Esophagus muscularis mucosa (tissue), 4 donors: Measurements from ENCODE around the gene SIX3. TPM values are rescaled to one million over a fixed set of nuclear protein-coding genes. Genes with fewer than 3 reads are reported as not detected.
A peak's percentile ranks its signal among the peaks of the same experiment; 100 is the strongest.

Experiments
- DNase-seq: peaks from one replicate; pipeline ENCODE4 v3.0.0-alpha.2; 2017; ENCODE audit errors: extremely low spot score
- H3K27ac ChIP-seq, 4 donors: fragments of 200-600 bp; sonication (generic); replicated peaks in 1 of 4; 1 replicate in 3 of 4; 2 replicates in 1 of 4; pipeline ENCODE4 v1.5.1; 2016 to 2019; ENCODE audit warnings: mild to moderate bottlenecking in 1 of 4
- H3K27me3 ChIP-seq, 4 donors: fragments of 200-600 bp; sonication (generic); one replicate each; pipeline versions ENCODE4 v1.5.1 to v1.6.0; 2016 to 2019
- H3K36me3 ChIP-seq, 4 donors: fragments of 200-600 bp; sonication (generic); one replicate each; pipeline ENCODE4 v1.5.1; 2016 to 2019
- H3K4me1 ChIP-seq, 4 donors: fragments of 200-600 bp; sonication (generic); one replicate each; pipeline ENCODE4 v1.5.1; 2016 to 2019
- H3K4me3 ChIP-seq, 4 donors: fragments of 200-600 bp; sonication (generic); 1 replicate in 2 of 4; 2 replicates in 2 of 4; pipeline ENCODE4 v1.5.1; 2016 to 2019; ENCODE audit warnings: mild to moderate bottlenecking in 4 of 4, moderate library complexity in 1 of 4
- H3K9me3 ChIP-seq, 4 donors: fragments of 200-600 bp; sonication (generic); 1 replicate in 3 of 4; 2 replicates in 1 of 4; pipeline ENCODE4 v1.5.1; 2016 to 2019
- EP300 ChIP-seq: sonication (generic); formaldehyde crosslinking; IDR thresholded peaks from one replicate; pipeline ENCODE4 v1.6.1; 2017; ENCODE audit warnings: antibody characterized with exemption
- POLR2A ChIP-seq: fragments of 450-650 bp; IDR thresholded peaks from one replicate; pipeline ENCODE4 v1.6.1; 2017; ENCODE audit warnings: antibody characterized with exemption, moderate library complexity, mild to moderate bottlenecking, low read depth
- POLR2AphosphoS5 ChIP-seq, 2 donors: sonication (generic); formaldehyde crosslinking; IDR thresholded peaks; one replicate each; pipeline ENCODE4 v1.6.1; 2017; ENCODE audit warnings: antibody characterized with exemption in 2 of 2
- WGBS: methylation state at CpG from one replicate; pipeline ENCODE4 v1.1.5; 2018; 5-methylcytosine and 5-hydroxymethylcytosine counted together
- intact Hi-C: fragments of 100-400 bp; cut with DNase I; formaldehyde crosslinking; loops from one replicate; pipeline ENCODE4 v1.15.1; 2023
- total RNA-seq, 4 donors: library from RNA; depleted of rRNA; stranded (reverse); fragments of >200 nt; gene quantifications; one replicate each; pipeline versions ENCODE4 v1.1.0 to v1.2.1, GENCODE V29; 2016
- TF ChIP-seq, protein P1 (sequence below), 3 experiments: fragments of 200-600 bp in 2 of 3; fragments of 450-650 bp in 1 of 3; sonication (generic) in 2 of 3; IDR thresholded peaks; one replicate each; pipeline ENCODE4 v1.5.1; 2017 to 2019; ENCODE audit warnings: antibody characterized with exemption in 3 of 3, mild to moderate bottlenecking in 2 of 3, moderate library complexity in 1 of 3

SIX3 gene
- total RNA-seq, 4 donors from 2014 or later: 0.11 to 0.42 (median 0.18) TPM

DNA sequence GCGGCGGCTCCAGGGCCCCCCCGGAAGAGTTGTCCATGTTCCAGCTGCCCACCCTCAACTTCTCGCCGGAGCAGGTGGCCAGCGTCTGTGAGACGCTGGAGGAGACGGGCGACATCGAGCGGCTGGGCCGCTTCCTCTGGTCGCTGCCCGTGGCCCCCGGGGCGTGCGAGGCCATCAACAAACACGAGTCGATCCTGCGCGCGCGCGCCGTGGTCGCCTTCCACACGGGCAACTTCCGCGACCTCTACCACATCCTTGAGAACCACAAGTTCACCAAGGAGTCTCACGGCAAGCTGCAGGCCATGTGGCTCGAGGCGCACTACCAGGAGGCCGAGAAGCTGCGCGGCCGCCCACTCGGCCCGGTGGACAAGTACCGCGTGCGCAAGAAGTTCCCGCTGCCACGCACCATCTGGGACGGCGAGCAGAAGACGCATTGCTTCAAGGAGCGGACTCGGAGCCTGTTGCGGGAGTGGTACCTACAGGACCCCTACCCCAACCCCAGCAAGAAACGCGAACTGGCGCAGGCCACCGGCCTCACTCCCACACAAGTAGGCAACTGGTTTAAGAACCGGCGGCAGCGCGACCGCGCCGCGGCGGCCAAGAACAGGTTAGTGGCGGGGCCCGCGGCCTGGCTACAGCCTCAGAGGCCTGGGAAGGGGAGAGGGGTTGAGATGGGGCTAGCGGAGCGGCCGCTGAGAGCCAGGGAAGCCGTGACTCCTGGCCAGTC is 965 bp downstream of the SIX3 start:
- H3K27me3 ChIP-seq: peaks cover 11 to 100% (median 72%) of the 10 kb centered on the region in 4 donors
- peaks cover 38 to 72% (median 63%) of the 10 kb centered on the region in 4 donors for H3K4me1 ChIP-seq
- H3K9me3 ChIP-seq: no peaks in the 10 kb centered on the region
- H3K36me3 ChIP-seq: no peaks in the 10 kb centered on the region
- 5% methylated on average over 54 of the region's 69 CpGs for WGBS
- TF ChIP-seq POLR2A: no peak
- no peak for TF ChIP-seq POLR2AphosphoS5 (IDR thresholded peaks at IDR 0.05)
- TF ChIP-seq, protein P1, sequence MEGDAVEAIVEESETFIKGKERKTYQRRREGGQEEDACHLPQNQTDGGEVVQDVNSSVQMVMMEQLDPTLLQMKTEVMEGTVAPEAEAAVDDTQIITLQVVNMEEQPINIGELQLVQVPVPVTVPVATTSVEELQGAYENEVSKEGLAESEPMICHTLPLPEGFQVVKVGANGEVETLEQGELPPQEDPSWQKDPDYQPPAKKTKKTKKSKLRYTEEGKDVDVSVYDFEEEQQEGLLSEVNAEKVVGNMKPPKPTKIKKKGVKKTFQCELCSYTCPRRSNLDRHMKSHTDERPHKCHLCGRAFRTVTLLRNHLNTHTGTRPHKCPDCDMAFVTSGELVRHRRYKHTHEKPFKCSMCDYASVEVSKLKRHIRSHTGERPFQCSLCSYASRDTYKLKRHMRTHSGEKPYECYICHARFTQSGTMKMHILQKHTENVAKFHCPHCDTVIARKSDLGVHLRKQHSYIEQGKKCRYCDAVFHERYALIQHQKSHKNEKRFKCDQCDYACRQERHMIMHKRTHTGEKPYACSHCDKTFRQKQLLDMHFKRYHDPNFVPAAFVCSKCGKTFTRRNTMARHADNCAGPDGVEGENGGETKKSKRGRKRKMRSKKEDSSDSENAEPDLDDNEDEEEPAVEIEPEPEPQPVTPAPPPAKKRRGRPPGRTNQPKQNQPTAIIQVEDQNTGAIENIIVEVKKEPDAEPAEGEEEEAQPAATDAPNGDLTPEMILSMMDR (IDR thresholded peaks at IDR 0.05): no peak
- TF ChIP-seq EP300: no peak
- DNase-seq: no peak
- intact Hi-C loops: no loop called here
- peak overlapping the region; percentile 25 to 54 (median 42) for H3K4me3 ChIP-seq
- H3K27ac ChIP-seq: no peak overlapping the region

- TF ChIP-seq POLR2A (no peak), POLR2AphosphoS5 (IDR thresholded peaks at IDR 0.05) (no peak), EP300 (no peak)
- TF ChIP-seq, protein P1 (IDR thresholded peaks at IDR 0.05): no peak
- intact Hi-C loops: no loop called here
- H3K4me1 ChIP-seq: peaks cover 33 to 65% (median 56%) of the 10 kb centered on the region in 4 donors
- DNase-seq: no peak
- peaks cover 11 to 100% (median 65%) of the 10 kb centered on the region in 4 donors for H3K27me3 ChIP-seq
- H3K36me3 ChIP-seq: no peaks in the 10 kb centered on the region
- no peaks in the 10 kb centered on the region for H3K9me3 ChIP-seq
- 46% methylated on average over 20 of the region's 36 CpGs for WGBS
- no peak overlapping the region for H3K27ac ChIP-seq
- H3K4me3 ChIP-seq: peak overlapping the region; percentile 25 to 54 (median 42)
These were observed 1.7 kb downstream of the SIX3 start for GRCh38 chr2:44943031-44943692.

GRCh38 chr2:44943693-44944101 is 2.2 kb downstream of the SIX3 start:
- Histone ChIP-seq H3K27me3 (peaks cover 8 to 100% (median 60%) of the 10 kb centered on the region in 4 donors), H3K27ac (no peak overlapping the region), H3K9me3 (no peaks in the 10 kb centered on the region), H3K4me1 (peaks cover 27 to 60% (median 51%) of the 10 kb centered on the region in 4 donors), H3K4me3 (no peak overlapping the region), H3K36me3 (no peaks in the 10 kb centered on the region)
- 52% methylated on average over 6 of the region's 10 CpGs for WGBS
- DNase-seq: no peak
- intact Hi-C loops: no loop called here
- TF ChIP-seq EP300 (no peak), POLR2A (no peak), POLR2AphosphoS5 (IDR thresholded peaks at IDR 0.05) (no peak)
- TF ChIP-seq, protein P1 (IDR thresholded peaks at IDR 0.05): no peak

DNA sequence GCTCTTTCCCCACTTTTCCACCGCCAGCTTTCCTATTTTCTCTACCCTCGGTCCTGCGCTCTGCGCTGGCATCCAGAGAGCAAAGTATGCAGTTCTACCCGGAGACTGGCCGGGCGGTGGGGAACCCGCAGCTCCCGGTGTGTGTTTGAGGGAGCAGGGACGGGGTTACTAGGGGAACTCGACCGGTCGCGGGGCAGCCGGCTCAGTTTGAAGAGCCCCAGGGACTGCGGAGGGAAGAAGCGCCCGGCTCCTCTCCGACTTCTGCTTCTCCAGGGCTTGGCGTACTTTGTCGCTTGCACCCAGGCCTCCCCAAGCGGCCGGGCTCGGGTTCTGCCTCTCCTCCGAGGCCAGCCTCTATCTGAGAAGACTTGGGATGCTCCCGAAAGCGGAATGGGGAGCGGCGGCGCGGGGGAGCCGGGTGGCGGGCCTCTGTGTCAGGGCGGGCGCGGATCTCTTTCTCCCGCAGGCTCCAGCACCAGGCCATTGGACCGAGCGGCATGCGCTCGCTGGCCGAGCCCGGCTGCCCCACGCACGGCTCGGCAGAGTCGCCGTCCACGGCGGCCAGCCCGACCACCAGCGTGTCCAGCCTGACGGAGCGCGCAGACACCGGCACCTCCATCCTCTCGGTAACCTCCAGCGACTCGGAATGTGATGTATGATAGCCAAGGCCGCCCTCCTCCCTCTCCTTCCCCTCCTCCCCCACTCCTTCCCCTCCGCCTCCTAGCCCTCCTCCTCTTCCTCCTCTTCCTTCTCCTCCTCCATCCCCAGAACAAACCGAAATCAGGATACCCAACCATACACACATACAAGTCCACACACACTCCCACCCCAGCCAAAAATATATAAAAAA is 2.8 kb downstream of the SIX3 start:
- Histone ChIP-seq H3K4me3 (peak overlapping the region; percentile 20 to 33 (median 31)), H3K27ac (no peak overlapping the region), H3K9me3 (no peaks in the 10 kb centered on the region), H3K27me3 (peaks cover 3 to 100% (median 54%) of the 10 kb centered on the region in 4 donors), H3K4me1 (peaks cover 21 to 56% (median 47%) of the 10 kb centered on the region in 4 donors), H3K36me3 (no peaks in the 10 kb centered on the region)
- 17% methylated on average over 22 of the region's 62 CpGs for WGBS
- no peak for DNase-seq
- TF ChIP-seq POLR2AphosphoS5 (IDR thresholded peaks at IDR 0.05) (no peak), EP300 (no peak)
- TF ChIP-seq, protein P1 (IDR thresholded peaks at IDR 0.05): no peak
- intact Hi-C loops: no loop called here
